ENCODE results near the gene CD74. TPM values are rescaled to one million over a fixed set of nuclear protein-coding genes. Genes with fewer than 3 reads are reported as not detected.

CD74 gene
- total RNA-seq, 1 experiment from 2014 or later, result 0.22 TPM

GRCh38 chr5:150460781-150461180 is 48.1 kb upstream of the CD74 start:
- no TSS peak for BruUV-seq (replicated peaks)
- Histone ChIP-seq H3K4me1 (ENCODE audit: insufficient read depth, low read length) (no peaks in the 10 kb centered on the region; the same call in 1 of the 2 replicates), H4K20me1 (ENCODE audit: low read length) (no peaks in the 10 kb centered on the region), H3K27me3 (ENCODE audit: low read length) (no peaks in the 10 kb centered on the region), H3K27ac (ENCODE audit: low read length) (no peak overlapping the region), H3K9ac (ENCODE audit: low read length) (no peak overlapping the region), H3F3A (ENCODE audit: low read length, unreplicated experiment) (no peaks in the 10 kb centered on the region), H3K9me2 (replicated peaks; ENCODE audit: low read length) (no peaks in the 10 kb centered on the region), H2AFZ (ENCODE audit: low read length) (no peak overlapping the region), H3K4me2 (ENCODE audit: low read length) (no peak overlapping the region), H3K36me3 (ENCODE audit: low read depth, low read length) (no peaks in the 10 kb centered on the region), H3K4me3 (ENCODE audit: low read length) (no peak overlapping the region), H3K9me3 (ENCODE audit: low read length) (no peaks in the 10 kb centered on the region), H3K79me2 (ENCODE audit: low read length) (no peaks in the 10 kb centered on the region)
- intact Hi-C loops (cut with micrococcal nuclease), result no loop called here
- DNase-seq (no peak), ATAC-seq (no peak)
- TF ChIP-seq CTCF (conservative IDR thresholded peaks at IDR 0.05; ENCODE audit: low read depth, low read length) (no peak), EZH2 (IDR thresholded peaks at IDR 0.05; ENCODE audit: low read length, unreplicated experiment) (no peak), EZH2phosphoT487 (IDR thresholded peaks at IDR 0.05; ENCODE audit: borderline replicate concordance, low read length) (no peak)
- POLR2A ChIA-PET (ENCODE audit: unreplicated experiment), result no interaction called here
- CTCF ChIA-PET, result interaction anchor here (0.6 kb wide), 1 partner anchor 331 kb away, joined by 3 read pairs; no protein-coding TSS in a partner anchor

GRCh38 chr5:150458802-150459557 is 46.3 kb upstream of the CD74 start:
- Histone ChIP-seq H3K27me3 (ENCODE audit: low read length) (no peaks in the 10 kb centered on the region), H3K36me3 (ENCODE audit: low read depth, low read length) (no peaks in the 10 kb centered on the region), H2AFZ (ENCODE audit: low read length) (peak overlapping the region; percentile 90), H3F3A (ENCODE audit: low read length, unreplicated experiment) (no peaks in the 10 kb centered on the region), H4K20me1 (ENCODE audit: low read length) (no peaks in the 10 kb centered on the region), H3K9ac (ENCODE audit: low read length) (peak overlapping the region; percentile 20; the same call in 1 of the 2 replicates), H3K4me3 (ENCODE audit: low read length) (no peak overlapping the region), H3K4me1 (ENCODE audit: insufficient read depth, low read length) (no peaks in the 10 kb centered on the region; the same call in 1 of the 2 replicates), H3K9me2 (replicated peaks; ENCODE audit: low read length) (no peaks in the 10 kb centered on the region), H3K27ac (ENCODE audit: low read length) (no peak overlapping the region), H3K4me2 (ENCODE audit: low read length) (peak overlapping the region; percentile 70), H3K9me3 (ENCODE audit: low read length) (no peaks in the 10 kb centered on the region), H3K79me2 (ENCODE audit: low read length) (no peaks in the 10 kb centered on the region)
- ChIA-PET CTCF (interaction anchor here (0.6 to 1.6 kb wide), 6 partner anchors 38 to 212 kb away, joined by 3 to 7 read pairs (median 5); no protein-coding TSS in a partner anchor), POLR2A (ENCODE audit: unreplicated experiment) (no interaction called here)
- peak; percentile 95 for ATAC-seq
- peak; percentile 90 for DNase-seq
- intact Hi-C loops (cut with micrococcal nuclease), result loop anchor here (1.0 to 2.0 kb wide), 3 partner anchors 64 to 198 kb away; no protein-coding TSS in a partner anchor
- TF ChIP-seq CTCF (conservative IDR thresholded peaks at IDR 0.05; ENCODE audit: low read depth, low read length), result peak; percentile 60
- TF ChIP-seq EZH2phosphoT487 (IDR thresholded peaks at IDR 0.05; ENCODE audit: borderline replicate concordance, low read length), result no peak
- BruUV-seq (replicated peaks), result no TSS peak

Measured in PC-3 (cell line).